Activated T-cell treated with anti-CD3 and anti-CD28 coated beads, Interleukin-2, amount 50 U/mL, for 1 hour (primary cell): ENCODE data around the gene PITPNC1.
"Not testable (repeated sequence)": the region's sequence is repeated elsewhere in the genome, so short reads cannot be mapped to it uniquely, and the experiment has no call there.

Experiments
- DNase-seq: peaks from one replicate; pipeline ENCODE4 v3.0.0-alpha.2; 2020

PITPNC1 gene

GRCh38 chr17:67467500-67468455, 90.7 kb downstream of the PITPNC1 start:
- DNase-seq = no peak

- no peak for DNase-seq
Observed at GRCh38 chr17:67469208-67469980, 92.3 kb downstream of the PITPNC1 start.

GRCh38 chr17:67470163-67470562, 93.1 kb downstream of the PITPNC1 start:
- no peak for DNase-seq

GRCh38 chr17:67471118-67471517, 94.0 kb downstream of the PITPNC1 start:
- DNase-seq = no peak

GRCh38 chr17:67472606-67473005, 95.5 kb downstream of the PITPNC1 start:
- DNase-seq = not testable (repeated sequence)

GRCh38 chr17:67474081-67474661, 97.1 kb downstream of the PITPNC1 start:
- no peak for DNase-seq

- peak; percentile 89 for DNase-seq
Observed at GRCh38 chr17:67475161-67475937, 98.3 kb downstream of the PITPNC1 start.

GRCh38 chr17:67476787-67477335, 99.8 kb downstream of the PITPNC1 start:
- no peak for DNase-seq

GRCh38 chr17:67477687-67478086, 100.6 kb downstream of the PITPNC1 start:
- DNase-seq = peak; percentile 57

- no peak for DNase-seq
Observed at GRCh38 chr17:67478401-67479041, 101.4 kb downstream of the PITPNC1 start.

- DNase-seq = no peak
Observed at GRCh38 chr17:67479148-67479547, 102.1 kb downstream of the PITPNC1 start.

GRCh38 chr17:67480959-67481358, 103.9 kb downstream of the PITPNC1 start:
- DNase-seq = not testable (repeated sequence)

- DNase-seq = no peak
Observed at GRCh38 chr17:67481808-67482207, 104.7 kb downstream of the PITPNC1 start.

GRCh38 chr17:67482764-67483163, 105.7 kb downstream of the PITPNC1 start:
- no peak for DNase-seq

GRCh38 chr17:67484261-67484660, 107.2 kb downstream of the PITPNC1 start:
- DNase-seq = no peak

- no peak for DNase-seq
Observed at GRCh38 chr17:67485666-67486065, 108.6 kb downstream of the PITPNC1 start.

GRCh38 chr17:67487506-67487905, 110.4 kb downstream of the PITPNC1 start:
- no peak for DNase-seq

GRCh38 chr17:67488161-67488560, 111.1 kb downstream of the PITPNC1 start:
- DNase-seq = no peak

- DNase-seq = no peak
Observed at GRCh38 chr17:67488768-67489167, 111.7 kb downstream of the PITPNC1 start.

- no peak for DNase-seq
Observed at GRCh38 chr17:67489273-67489672, 112.2 kb downstream of the PITPNC1 start.

GRCh38 chr17:67490471-67490870, 113.4 kb downstream of the PITPNC1 start:
- DNase-seq = no peak
